NCI-H446 treated with DMSO at 0.1 percent for 48 hours (cell line): Measurements from ENCODE around the gene HFE.
"Not testable (repeated sequence)": the region's sequence is repeated elsewhere in the genome, so short reads cannot be mapped to it uniquely, and the experiment has no call there.

Source experiments
- DNase-seq: peaks from one replicate; lab custom pipeline; 2025; lab: John Stamatoyannopoulos, UW

HFE gene

GRCh38 chr6:26087284-26088115 is at the start of gene HFE:
HFE (plus strand) TSS chr6:26087429; CDS start chr6:26087441, 12 bp downstream.
- no peak for DNase-seq

- no peak for DNase-seq
These were observed 45.3 kb upstream of the HFE start for GRCh38 chr6:26041946-26042345.

GRCh38 chr6:26043384-26044139 is 43.7 kb upstream of the HFE start:
- DNase-seq, result no peak

GRCh38 chr6:26044140-26045064 is 42.8 kb upstream of the HFE start:
- DNase-seq, result no peak

GRCh38 chr6:26045065-26045927 is 41.9 kb upstream of the HFE start:
- no peak for DNase-seq

GRCh38 chr6:26045928-26046368 is 41.3 kb upstream of the HFE start:
- DNase-seq, result no peak

GRCh38 chr6:26047329-26047728 is 39.9 kb upstream of the HFE start:
- not testable (repeated sequence) for DNase-seq

GRCh38 chr6:26048590-26048989 is 38.6 kb upstream of the HFE start:
- no peak for DNase-seq

- no peak for DNase-seq
These were observed 35.4 kb upstream of the HFE start for GRCh38 chr6:26051665-26052310.

GRCh38 chr6:26052762-26053250 is 34.4 kb upstream of the HFE start:
- not testable (repeated sequence) for DNase-seq

- no peak for DNase-seq
These were observed 33.0 kb upstream of the HFE start for GRCh38 chr6:26053992-26054780.

- DNase-seq, result peak; percentile 91
These were observed 32.2 kb upstream of the HFE start for GRCh38 chr6:26054781-26055718.

- peak; percentile 95 for DNase-seq
These were observed 31.3 kb upstream of the HFE start for GRCh38 chr6:26055719-26056582.

- DNase-seq, result no peak
These were observed 30.5 kb upstream of the HFE start for GRCh38 chr6:26056583-26057350.

GRCh38 chr6:26057899-26058298 is 29.3 kb upstream of the HFE start:
- DNase-seq, result peak; percentile 12

GRCh38 chr6:26058477-26059033 is 28.7 kb upstream of the HFE start:
- DNase-seq, result not testable (repeated sequence)
